ENCODE measurements around the gene CCDC106.

- no peak for TF ChIP-seq CTCF (IDR thresholded peaks at IDR 0.05; ENCODE audit: low read length)
- no peak for TF ChIP-seq EZH2 (IDR thresholded peaks at IDR 0.05; ENCODE audit: borderline replicate concordance, low read length)
These were observed 25.6 kb upstream of the CCDC106 start for GRCh38 chr19:55622242-55622969.
